HepG2 (cell line): Measurements from ENCODE around the gene GLB1L3. TPM values are rescaled to one million over a fixed set of nuclear protein-coding genes. Genes with fewer than 3 reads are reported as not detected.
A peak's percentile ranks its signal among the peaks of the same experiment; 100 is the strongest.

ENCODE experiments used
- CBX5 ChIP-seq: sonication (generic); formaldehyde crosslinking; IDR thresholded peaks from 2 replicates; pipeline ENCODE4 v1.4.0; 2020; ENCODE audit warnings: missing genetic modification reagents, borderline replicate concordance
- HDAC2 ChIP-seq: sonication (generic); formaldehyde crosslinking; IDR thresholded peaks from 2 replicates; pipeline ENCODE4 v1.4.0; 2020; ENCODE audit warnings: missing genetic modification reagents
- MIER3 ChIP-seq: IDR thresholded peaks from 2 replicates; pipeline ENCODE4 v1.6.1; 2016; ENCODE audit warnings: missing compliant biosample characterization, borderline replicate concordance
- POLR2G ChIP-seq: fragments of 200-400 bp; formaldehyde crosslinking; IDR thresholded peaks from 2 replicates; pipeline ENCODE4 v1.6.1; 2018; ENCODE audit warnings: mild to moderate bottlenecking, low read depth, low read length, moderate library complexity
- SP140L ChIP-seq: sonication (generic); formaldehyde crosslinking; IDR thresholded peaks from 2 replicates; pipeline ENCODE4 v1.4.0; 2020; ENCODE audit warnings: missing genetic modification reagents, borderline replicate concordance
- ZNF143 ChIP-seq: sonication (generic); formaldehyde crosslinking; IDR thresholded peaks from 2 replicates; pipeline ENCODE4 v1.4.0; 2020; ENCODE audit warnings: missing genetic modification reagents
- ZNF549 ChIP-seq: sonication (generic); formaldehyde crosslinking; IDR thresholded peaks from 2 replicates; pipeline ENCODE4 v1.5.0; 2020; ENCODE audit warnings: missing genetic modification reagents
- ZNF724P ChIP-seq: sonication (generic); formaldehyde crosslinking; IDR thresholded peaks from 2 replicates; pipeline ENCODE4 v1.8.0; 2022; ENCODE audit warnings: missing genetic modification reagents, borderline replicate concordance
- polyA plus RNA-seq, 8 experiments: library from polyadenylated mRNA; depleted of rRNA in 3 of 8; stranded (reverse) in 7 of 8; unstranded in 1 of 8; fragments of >200 nt; fragmentation: Illumina TruSeq in 4 of 8; extraction: Trizol in 4 of 8; gene quantifications; 2 replicates each; pipeline versions ENCODE4 v1.2.1 to v1.2.3, GENCODE V29; 2011 to 2016; ENCODE audit warnings: low read depth in 4 of 8, missing spikeins in 1 of 8, mixed read lengths in 1 of 8; ENCODE audit not compliant: insufficient read depth in 1 of 8
- total RNA-seq, 5 experiments: library from RNA; depleted of rRNA; stranded (reverse); fragments of >200 nt; fragmentation: Illumina TruSeq; extraction: Trizol; gene quantifications; 2 replicates each; pipeline ENCODE4 v1.2.3, GENCODE V29; 2016; ENCODE audit warnings: low read depth in 1 of 5
- TF ChIP-seq, protein P1 (sequence below): sonication (generic); formaldehyde crosslinking; IDR thresholded peaks from 2 replicates; pipeline ENCODE4 v1.5.0; 2020; ENCODE audit warnings: missing genetic modification reagents
- TF ChIP-seq, protein P2 (sequence below): IDR thresholded peaks from 2 replicates; pipeline ENCODE4 v1.6.1; 2016; ENCODE audit warnings: missing compliant biosample characterization, missing genetic modification reagents, borderline replicate concordance
- TF ChIP-seq, protein P3 (sequence below): sonication (generic); formaldehyde crosslinking; IDR thresholded peaks from 2 replicates; pipeline ENCODE4 v1.8.1; 2022; ENCODE audit warnings: low read depth, mild to moderate bottlenecking, missing genetic modification reagents
- TF ChIP-seq, protein P4 (sequence below): fragments of 450-650 bp; IDR thresholded peaks from 2 replicates; pipeline ENCODE4 v1.6.1; 2017; ENCODE audit warnings: mild to moderate bottlenecking
- TF ChIP-seq, protein P5 (sequence below): sonication (generic); formaldehyde crosslinking; conservative IDR thresholded peaks from 2 replicates; pipeline ENCODE4 v1.8.1; 2023; ENCODE audit warnings: missing genetic modification reagents
- TF ChIP-seq, protein P6 (sequence below): sonication (generic); formaldehyde crosslinking; IDR thresholded peaks from 2 replicates; pipeline ENCODE4 v1.4.0; 2020; ENCODE audit warnings: missing genetic modification reagents
- TF ChIP-seq, protein P7 (sequence below): sonication (generic); formaldehyde crosslinking; IDR thresholded peaks from 2 replicates; pipeline ENCODE4 v1.8.0; 2022; ENCODE audit warnings: mild to moderate bottlenecking, missing genetic modification reagents; ENCODE audit not compliant: insufficient replicate concordance

GLB1L3 gene
- total and polyA plus RNA-seq, 2 of the 13 experiments (the other 11 are each of a cell fraction or from before 2014, with no cell fraction given), result not detected

DNA sequence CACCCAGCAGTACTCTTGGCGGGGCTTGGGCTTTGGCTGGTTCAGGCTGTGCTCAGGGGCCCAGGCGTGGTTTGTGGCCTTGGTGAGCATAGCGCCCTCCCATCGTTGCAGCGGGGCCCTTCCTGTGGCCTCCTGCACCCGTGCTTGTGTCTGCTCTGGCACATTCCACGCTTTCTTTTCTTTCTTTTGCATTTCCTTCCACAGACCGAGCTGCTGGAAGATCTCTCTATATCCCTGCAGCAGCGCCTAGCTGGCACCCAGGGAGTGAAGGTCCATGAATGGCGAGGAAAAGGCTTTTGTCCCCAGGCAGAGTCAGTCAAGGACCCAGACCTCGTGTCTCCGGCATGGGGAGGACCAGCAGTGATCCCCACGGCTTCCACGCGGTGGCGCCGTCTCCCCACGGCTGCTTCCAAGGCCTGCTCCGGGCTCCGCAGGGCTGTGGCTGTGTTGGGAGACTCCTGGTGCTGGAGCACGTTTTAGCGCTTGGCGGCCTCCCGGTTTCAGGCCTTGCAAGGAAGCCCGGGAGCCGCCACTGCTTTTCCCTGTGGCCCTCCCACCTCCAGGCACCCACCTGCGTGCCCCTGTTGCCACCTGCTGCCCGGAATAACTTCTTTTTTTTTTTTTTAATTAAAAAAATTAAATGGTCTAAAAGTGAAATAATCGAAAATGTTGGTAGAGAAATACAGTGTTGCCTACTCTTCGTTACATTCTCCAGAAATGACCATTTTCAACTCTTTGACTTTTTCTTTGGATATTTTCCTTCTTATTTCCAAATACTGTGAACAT is 84.1 kb downstream of the GLB1L3 start (continued):
- TF ChIP-seq HDAC2 (CRISPR knock-in tag) (no peak), POLR2G (no peak), ZNF143 (CRISPR knock-in tag) (peak; percentile 29; the same call in 1 of the 2 replicates), ZNF549 (CRISPR knock-in tag) (no peak), SP140L (no peak), ZNF724P (no peak), CBX5 (CRISPR knock-in tag) (0 out of 2 replicates have a peak, but pooled peaks have one; percentile 28), MIER3 (CRISPR knock-in tag) (0 out of 2 replicates have a peak, but pooled peaks have one; percentile 43)
- TF ChIP-seq, protein P1, sequence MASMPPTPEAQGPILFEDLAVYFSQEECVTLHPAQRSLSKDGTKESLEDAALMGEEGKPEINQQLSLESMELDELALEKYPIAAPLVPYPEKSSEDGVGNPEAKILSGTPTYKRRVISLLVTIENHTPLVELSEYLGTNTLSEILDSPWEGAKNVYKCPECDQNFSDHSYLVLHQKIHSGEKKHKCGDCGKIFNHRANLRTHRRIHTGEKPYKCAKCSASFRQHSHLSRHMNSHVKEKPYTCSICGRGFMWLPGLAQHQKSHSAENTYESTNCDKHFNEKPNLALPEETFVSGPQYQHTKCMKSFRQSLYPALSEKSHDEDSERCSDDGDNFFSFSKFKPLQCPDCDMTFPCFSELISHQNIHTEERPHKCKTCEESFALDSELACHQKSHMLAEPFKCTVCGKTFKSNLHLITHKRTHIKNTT (CRISPR knock-in tag), result no peak
- TF ChIP-seq, protein P2, sequence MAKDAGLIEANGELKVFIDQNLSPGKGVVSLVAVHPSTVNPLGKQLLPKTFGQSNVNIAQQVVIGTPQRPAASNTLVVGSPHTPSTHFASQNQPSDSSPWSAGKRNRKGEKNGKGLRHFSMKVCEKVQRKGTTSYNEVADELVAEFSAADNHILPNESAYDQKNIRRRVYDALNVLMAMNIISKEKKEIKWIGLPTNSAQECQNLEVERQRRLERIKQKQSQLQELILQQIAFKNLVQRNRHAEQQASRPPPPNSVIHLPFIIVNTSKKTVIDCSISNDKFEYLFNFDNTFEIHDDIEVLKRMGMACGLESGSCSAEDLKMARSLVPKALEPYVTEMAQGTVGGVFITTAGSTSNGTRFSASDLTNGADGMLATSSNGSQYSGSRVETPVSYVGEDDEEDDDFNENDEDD (CRISPR knock-in tag), result peak; percentile 59; the same call in 1 of the 2 replicates
- TF ChIP-seq, protein P3, sequence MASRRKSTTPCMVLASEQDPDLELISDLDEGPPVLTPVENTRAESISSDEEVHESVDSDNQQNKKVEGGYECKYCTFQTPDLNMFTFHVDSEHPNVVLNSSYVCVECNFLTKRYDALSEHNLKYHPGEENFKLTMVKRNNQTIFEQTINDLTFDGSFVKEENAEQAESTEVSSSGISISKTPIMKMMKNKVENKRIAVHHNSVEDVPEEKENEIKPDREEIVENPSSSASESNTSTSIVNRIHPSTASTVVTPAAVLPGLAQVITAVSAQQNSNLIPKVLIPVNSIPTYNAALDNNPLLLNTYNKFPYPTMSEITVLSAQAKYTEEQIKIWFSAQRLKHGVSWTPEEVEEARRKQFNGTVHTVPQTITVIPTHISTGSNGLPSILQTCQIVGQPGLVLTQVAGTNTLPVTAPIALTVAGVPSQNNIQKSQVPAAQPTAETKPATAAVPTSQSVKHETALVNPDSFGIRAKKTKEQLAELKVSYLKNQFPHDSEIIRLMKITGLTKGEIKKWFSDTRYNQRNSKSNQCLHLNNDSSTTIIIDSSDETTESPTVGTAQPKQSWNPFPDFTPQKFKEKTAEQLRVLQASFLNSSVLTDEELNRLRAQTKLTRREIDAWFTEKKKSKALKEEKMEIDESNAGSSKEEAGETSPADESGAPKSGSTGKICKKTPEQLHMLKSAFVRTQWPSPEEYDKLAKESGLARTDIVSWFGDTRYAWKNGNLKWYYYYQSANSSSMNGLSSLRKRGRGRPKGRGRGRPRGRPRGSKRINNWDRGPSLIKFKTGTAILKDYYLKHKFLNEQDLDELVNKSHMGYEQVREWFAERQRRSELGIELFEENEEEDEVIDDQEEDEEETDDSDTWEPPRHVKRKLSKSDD (CRISPR knock-in tag), result no peak
- TF ChIP-seq, protein P4, sequence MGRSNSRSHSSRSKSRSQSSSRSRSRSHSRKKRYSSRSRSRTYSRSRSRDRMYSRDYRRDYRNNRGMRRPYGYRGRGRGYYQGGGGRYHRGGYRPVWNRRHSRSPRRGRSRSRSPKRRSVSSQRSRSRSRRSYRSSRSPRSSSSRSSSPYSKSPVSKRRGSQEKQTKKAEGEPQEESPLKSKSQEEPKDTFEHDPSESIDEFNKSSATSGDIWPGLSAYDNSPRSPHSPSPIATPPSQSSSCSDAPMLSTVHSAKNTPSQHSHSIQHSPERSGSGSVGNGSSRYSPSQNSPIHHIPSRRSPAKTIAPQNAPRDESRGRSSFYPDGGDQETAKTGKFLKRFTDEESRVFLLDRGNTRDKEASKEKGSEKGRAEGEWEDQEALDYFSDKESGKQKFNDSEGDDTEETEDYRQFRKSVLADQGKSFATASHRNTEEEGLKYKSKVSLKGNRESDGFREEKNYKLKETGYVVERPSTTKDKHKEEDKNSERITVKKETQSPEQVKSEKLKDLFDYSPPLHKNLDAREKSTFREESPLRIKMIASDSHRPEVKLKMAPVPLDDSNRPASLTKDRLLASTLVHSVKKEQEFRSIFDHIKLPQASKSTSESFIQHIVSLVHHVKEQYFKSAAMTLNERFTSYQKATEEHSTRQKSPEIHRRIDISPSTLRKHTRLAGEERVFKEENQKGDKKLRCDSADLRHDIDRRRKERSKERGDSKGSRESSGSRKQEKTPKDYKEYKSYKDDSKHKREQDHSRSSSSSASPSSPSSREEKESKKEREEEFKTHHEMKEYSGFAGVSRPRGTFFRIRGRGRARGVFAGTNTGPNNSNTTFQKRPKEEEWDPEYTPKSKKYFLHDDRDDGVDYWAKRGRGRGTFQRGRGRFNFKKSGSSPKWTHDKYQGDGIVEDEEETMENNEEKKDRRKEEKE, result no peak
- TF ChIP-seq, protein P5, sequence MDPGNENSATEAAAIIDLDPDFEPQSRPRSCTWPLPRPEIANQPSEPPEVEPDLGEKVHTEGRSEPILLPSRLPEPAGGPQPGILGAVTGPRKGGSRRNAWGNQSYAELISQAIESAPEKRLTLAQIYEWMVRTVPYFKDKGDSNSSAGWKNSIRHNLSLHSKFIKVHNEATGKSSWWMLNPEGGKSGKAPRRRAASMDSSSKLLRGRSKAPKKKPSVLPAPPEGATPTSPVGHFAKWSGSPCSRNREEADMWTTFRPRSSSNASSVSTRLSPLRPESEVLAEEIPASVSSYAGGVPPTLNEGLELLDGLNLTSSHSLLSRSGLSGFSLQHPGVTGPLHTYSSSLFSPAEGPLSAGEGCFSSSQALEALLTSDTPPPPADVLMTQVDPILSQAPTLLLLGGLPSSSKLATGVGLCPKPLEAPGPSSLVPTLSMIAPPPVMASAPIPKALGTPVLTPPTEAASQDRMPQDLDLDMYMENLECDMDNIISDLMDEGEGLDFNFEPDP (CRISPR knock-in tag), result no peak
- TF ChIP-seq, protein P6, sequence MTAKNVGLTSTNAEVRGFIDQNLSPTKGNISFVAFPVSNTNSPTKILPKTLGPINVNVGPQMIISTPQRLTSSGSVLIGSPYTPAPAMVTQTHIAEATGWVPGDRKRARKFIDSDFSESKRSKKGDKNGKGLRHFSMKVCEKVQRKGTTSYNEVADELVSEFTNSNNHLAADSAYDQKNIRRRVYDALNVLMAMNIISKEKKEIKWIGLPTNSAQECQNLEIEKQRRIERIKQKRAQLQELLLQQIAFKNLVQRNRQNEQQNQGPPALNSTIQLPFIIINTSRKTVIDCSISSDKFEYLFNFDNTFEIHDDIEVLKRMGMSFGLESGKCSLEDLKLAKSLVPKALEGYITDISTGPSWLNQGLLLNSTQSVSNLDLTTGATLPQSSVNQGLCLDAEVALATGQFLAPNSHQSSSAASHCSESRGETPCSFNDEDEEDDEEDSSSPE (CRISPR knock-in tag), result peak; percentile 60
- TF ChIP-seq, protein P7, sequence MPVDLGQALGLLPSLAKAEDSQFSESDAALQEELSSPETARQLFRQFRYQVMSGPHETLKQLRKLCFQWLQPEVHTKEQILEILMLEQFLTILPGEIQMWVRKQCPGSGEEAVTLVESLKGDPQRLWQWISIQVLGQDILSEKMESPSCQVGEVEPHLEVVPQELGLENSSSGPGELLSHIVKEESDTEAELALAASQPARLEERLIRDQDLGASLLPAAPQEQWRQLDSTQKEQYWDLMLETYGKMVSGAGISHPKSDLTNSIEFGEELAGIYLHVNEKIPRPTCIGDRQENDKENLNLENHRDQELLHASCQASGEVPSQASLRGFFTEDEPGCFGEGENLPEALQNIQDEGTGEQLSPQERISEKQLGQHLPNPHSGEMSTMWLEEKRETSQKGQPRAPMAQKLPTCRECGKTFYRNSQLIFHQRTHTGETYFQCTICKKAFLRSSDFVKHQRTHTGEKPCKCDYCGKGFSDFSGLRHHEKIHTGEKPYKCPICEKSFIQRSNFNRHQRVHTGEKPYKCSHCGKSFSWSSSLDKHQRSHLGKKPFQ (CRISPR knock-in tag), result no peak
